OCI-LY7 (cell line): ENCODE results near the gene KIAA1958.

ENCODE experiments used
- CTCF ChIP-seq: fragments of 200-600 bp; sonication (generic); conservative IDR thresholded peaks from 2 replicates; pipeline ENCODE4 v1.5.1; 2014; ENCODE audit warnings: mild to moderate bottlenecking, antibody characterized with exemption, low read length, moderate library complexity, mixed read lengths
- EZH2phosphoT487 ChIP-seq: fragments of 200-600 bp; sonication (generic); IDR thresholded peaks from 2 replicates; pipeline ENCODE4 v1.6.1; 2018; ENCODE audit warnings: low read depth, borderline replicate concordance, mild to moderate bottlenecking, mixed run types, antibody characterized with exemption, low read length, moderate library complexity, mixed read lengths

GRCh38 chr9:112574008-112574407 is 87.4 kb downstream of the KIAA1958 start:
- TF ChIP-seq EZH2phosphoT487 (no peak), CTCF (no peak)
